ENCODE data around the gene FIG4. TPM values are rescaled to one million over a fixed set of nuclear protein-coding genes. Genes with fewer than 3 reads are reported as not detected.
"Not testable (repeated sequence)": the region's sequence is repeated elsewhere in the genome, so short reads cannot be mapped to it uniquely, and the experiment has no call there.

FIG4 gene
- total RNA-seq, 2 experiments from 2014 or later, result 9.0 to 11.1 TPM

- no peak overlapping the region for H3K27ac Mint-ChIP-seq
- H3K36me3 Mint-ChIP-seq, result no peaks in the 10 kb centered on the region
- DNase-seq, result no peak
- ATAC-seq, result no peak
- H3K27me3 Mint-ChIP-seq, result peaks cover 16% of the 10 kb centered on the region
- no peak overlapping the region for H3K4me3 Mint-ChIP-seq
- CTCF ChIA-PET, result interaction anchor here (0.6 to 0.7 kb wide), 2 partner anchors 38 to 1467 kb away, joined by 3 read pairs; no protein-coding TSS in a partner anchor
- H3K4me1 Mint-ChIP-seq, result no peaks in the 10 kb centered on the region
- H3K9me3 Mint-ChIP-seq (ENCODE audit: low read depth), result no peaks in the 10 kb centered on the region
These were observed 174.9 kb downstream of the FIG4 start for GRCh38 chr6:109865968-109866367.

DNA sequence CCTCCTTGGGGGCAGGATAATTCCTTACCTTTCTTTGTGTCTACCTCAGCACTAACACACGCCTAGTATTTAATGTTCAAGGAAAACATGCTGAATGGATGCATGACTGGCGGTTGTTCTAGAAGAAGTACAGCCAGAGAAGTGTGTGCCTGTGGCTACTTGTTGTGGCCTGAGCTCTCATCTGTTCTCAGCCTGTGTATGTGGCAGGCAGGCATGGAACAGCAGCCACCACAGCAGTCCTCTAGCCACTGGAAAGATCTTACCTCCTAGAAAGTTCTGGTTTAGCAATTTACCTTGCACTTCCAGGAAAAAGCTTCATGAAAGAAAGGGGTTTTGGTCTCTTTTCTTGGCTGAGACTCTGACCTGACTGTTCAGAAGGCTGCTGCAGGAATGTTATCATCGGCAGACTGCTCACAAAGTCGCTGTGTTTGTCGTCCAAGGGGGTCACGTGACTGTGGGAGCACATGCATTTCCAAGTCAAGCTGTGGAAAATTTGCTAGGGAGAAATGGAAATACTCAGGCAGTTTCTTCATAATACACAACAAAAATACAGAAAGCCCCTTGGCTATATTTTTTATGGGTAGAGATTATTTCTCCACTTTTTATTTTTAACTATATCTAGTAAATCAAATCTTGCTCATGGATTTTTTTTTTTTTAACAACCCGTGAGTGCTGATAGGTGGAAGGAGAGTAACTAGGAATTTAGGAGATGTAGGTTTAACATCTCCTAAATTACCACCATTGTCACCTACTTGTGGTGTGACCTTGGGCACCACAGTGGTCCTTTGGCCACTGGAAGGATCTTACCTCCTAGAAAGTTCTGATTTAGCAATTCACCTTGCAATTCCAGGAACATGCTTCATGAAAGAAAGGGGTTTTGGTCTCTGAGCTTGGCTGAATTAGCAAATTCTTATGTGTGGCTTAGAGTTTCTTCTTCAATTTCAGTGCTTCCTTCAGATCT is 176.2 kb downstream of the FIG4 start:
- no peak for DNase-seq
- CTCF ChIA-PET, result no interaction called here
- H3K4me3 Mint-ChIP-seq, result no peak overlapping the region
- H3K27me3 Mint-ChIP-seq, result peaks cover 16% of the 10 kb centered on the region
- ATAC-seq, result no peak
- no peaks in the 10 kb centered on the region for H3K4me1 Mint-ChIP-seq
- no peaks in the 10 kb centered on the region for H3K36me3 Mint-ChIP-seq
- H3K9me3 Mint-ChIP-seq (ENCODE audit: low read depth), result no peaks in the 10 kb centered on the region
- no peak overlapping the region for H3K27ac Mint-ChIP-seq

DNA sequence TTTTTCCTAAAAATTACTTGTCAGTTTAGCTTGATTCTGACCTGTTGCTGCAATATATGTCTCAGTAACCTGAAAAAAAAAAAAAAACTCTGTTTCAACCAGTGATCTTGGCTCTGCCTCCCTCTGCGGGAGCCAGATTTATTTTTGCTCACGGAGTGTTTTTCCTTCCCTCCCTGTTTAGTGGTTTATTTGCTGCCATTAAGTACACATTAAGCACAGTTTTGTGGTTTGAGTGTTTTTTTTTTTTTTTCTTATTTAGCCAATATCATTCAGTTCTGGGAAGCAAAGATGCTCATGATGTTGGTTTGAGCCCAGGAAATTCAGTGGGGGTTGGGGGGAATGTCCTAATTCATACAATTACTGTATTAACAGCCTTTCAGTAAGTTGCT is 176.9 kb downstream of the FIG4 start:
- Mint-ChIP-seq H3K4me1 (no peaks in the 10 kb centered on the region), H3K36me3 (no peaks in the 10 kb centered on the region), H3K27ac (no peak overlapping the region), H3K27me3 (peaks cover 16% of the 10 kb centered on the region), H3K9me3 (ENCODE audit: low read depth) (no peaks in the 10 kb centered on the region), H3K4me3 (no peak overlapping the region)
- CTCF ChIA-PET, result no interaction called here
- no peak for ATAC-seq
- DNase-seq, result no peak

DNA sequence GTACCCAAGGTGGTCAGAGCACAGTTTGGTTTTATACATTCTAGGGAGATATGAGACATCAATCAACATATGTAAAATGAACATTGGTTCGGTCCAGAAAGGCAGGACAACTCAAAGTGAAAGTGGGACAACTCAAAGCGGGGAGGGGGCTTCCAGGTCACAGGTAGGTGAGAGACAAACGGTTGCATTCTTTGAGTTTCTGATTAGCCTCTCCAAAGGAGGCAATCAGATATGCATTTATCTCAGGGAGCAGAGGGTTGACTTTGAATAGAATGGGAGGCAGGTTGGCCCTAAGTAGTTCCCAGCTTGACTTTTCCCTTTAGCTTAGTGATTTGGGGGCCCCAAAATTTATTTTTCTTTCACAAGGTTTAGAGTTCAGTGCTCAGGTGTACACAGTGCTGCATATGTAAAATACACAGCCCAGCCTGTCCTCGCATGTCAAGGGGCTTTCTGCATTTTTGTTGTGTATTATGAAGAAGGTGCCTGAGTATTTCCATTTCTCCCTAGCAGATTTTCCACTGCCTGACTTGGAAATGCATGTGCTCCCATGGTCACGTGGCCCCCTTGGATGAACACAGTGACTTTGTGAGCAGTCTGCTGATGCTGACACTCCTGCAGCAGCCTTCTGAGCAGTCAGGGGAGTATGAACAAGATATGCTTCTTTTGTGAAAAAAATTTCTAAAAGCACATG is 178.4 kb downstream of the FIG4 start:
- peaks cover 19% of the 10 kb centered on the region for H3K27me3 Mint-ChIP-seq
- H3K27ac Mint-ChIP-seq; H3K9me3 Mint-ChIP-seq (ENCODE audit: low read depth); H3K4me3 Mint-ChIP-seq; DNase-seq; H3K36me3 Mint-ChIP-seq; CTCF ChIA-PET; H3K4me1 Mint-ChIP-seq; ATAC-seq: not testable (repeated sequence)

DNA sequence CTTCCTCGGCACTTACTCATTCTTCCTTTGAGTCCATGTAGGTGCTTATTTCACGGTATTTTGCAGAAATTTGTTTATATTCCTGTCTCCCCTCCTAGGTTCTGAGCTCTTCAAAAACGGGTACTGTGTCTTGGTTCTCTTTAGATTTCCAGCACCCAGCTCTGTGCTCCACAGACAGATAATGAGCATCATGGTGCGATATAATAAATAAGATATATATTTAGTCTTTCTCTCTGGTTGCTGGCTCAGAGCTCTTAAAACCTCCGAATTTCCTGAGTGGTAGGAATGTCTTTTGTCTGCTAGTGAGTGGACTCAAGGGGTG is 179.0 kb downstream of the FIG4 start:
- ATAC-seq (no peak), DNase-seq (no peak)
- no peak overlapping the region for H3K27ac Mint-ChIP-seq
- no peaks in the 10 kb centered on the region for H3K9me3 Mint-ChIP-seq (ENCODE audit: low read depth)
- no peaks in the 10 kb centered on the region for H3K36me3 Mint-ChIP-seq
- H3K4me1 Mint-ChIP-seq, result no peaks in the 10 kb centered on the region
- CTCF ChIA-PET, result no interaction called here
- H3K27me3 Mint-ChIP-seq, result peaks cover 16% of the 10 kb centered on the region
- H3K4me3 Mint-ChIP-seq, result no peak overlapping the region

DNA sequence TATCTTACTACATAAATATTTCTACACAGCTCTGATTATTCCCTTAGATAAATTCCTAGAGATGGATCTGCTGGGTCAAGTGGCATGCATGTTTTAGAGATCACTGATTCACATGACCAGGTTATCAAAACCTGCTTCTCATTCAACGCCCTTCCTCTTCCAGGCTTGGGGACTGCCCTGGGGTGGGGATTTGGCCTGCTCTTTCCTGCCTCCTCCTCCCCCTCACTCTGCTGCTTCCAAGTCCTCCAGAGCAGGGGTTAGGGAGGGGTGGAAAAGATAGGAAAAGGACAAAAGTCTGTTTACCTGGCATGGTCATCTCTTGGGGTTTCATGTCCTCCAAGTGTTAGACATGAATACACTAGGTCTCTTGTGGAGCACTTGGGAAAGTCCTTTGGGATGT is 181.5 kb downstream of the FIG4 start:
- Mint-ChIP-seq H3K9me3 (ENCODE audit: low read depth) (no peaks in the 10 kb centered on the region), H3K27ac (no peak overlapping the region), H3K4me3 (no peak overlapping the region), H3K36me3 (no peaks in the 10 kb centered on the region), H3K4me1 (no peaks in the 10 kb centered on the region), H3K27me3 (peaks cover 16% of the 10 kb centered on the region)
- DNase-seq (no peak), ATAC-seq (no peak)
- CTCF ChIA-PET, result no interaction called here

GRCh38 chr6:109872968-109873545 is 182.0 kb downstream of the FIG4 start:
- H3K36me3 Mint-ChIP-seq, result no peaks in the 10 kb centered on the region
- no peaks in the 10 kb centered on the region for H3K4me1 Mint-ChIP-seq
- H3K9me3 Mint-ChIP-seq (ENCODE audit: low read depth), result no peaks in the 10 kb centered on the region
- CTCF ChIA-PET, result no interaction called here
- DNase-seq (no peak), ATAC-seq (no peak)
- H3K27me3 Mint-ChIP-seq, result peaks cover 18% of the 10 kb centered on the region
- no peak overlapping the region for H3K4me3 Mint-ChIP-seq
- no peak overlapping the region for H3K27ac Mint-ChIP-seq

DNA sequence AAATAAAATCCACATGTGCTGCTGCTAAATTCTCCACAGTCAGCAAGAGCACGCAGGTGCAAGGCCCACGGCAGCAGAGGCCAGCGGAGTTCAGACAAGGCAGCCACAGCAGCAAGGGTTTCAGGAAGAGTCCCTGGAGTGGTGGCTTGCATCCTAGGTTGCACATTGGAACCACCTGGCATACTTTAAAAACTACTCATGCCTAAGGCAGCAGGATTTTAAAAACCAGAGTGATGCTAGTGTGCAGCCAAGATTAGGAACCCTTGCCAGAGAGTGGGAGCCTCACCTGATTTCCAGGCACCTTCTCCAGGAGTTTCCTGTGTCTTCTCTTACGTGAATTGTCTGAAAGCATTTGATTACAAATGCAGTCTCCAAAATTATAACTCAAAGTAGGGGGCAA is 183.0 kb downstream of the FIG4 start:
- CTCF ChIA-PET, result no interaction called here

GRCh38 chr6:109874621-109875020 is 183.5 kb downstream of the FIG4 start:
- H3K36me3 Mint-ChIP-seq, result no peaks in the 10 kb centered on the region
- H3K4me1 Mint-ChIP-seq, result no peaks in the 10 kb centered on the region
- H3K27me3 Mint-ChIP-seq, result peaks cover 21% of the 10 kb centered on the region
- ATAC-seq, result no peak
- CTCF ChIA-PET, result no interaction called here
- no peak for DNase-seq
- no peak overlapping the region for H3K27ac Mint-ChIP-seq
- no peak overlapping the region for H3K4me3 Mint-ChIP-seq
- no peaks in the 10 kb centered on the region for H3K9me3 Mint-ChIP-seq (ENCODE audit: low read depth)

More for the DNA sequence above, 183.0 kb downstream of the FIG4 start:
- DNase-seq, result no peak
- ATAC-seq, result no peak
- Mint-ChIP-seq H3K27me3 (peaks cover 23% of the 10 kb centered on the region), H3K9me3 (ENCODE audit: low read depth) (no peaks in the 10 kb centered on the region), H3K36me3 (no peaks in the 10 kb centered on the region), H3K4me1 (no peaks in the 10 kb centered on the region), H3K4me3 (no peak overlapping the region), H3K27ac (no peak overlapping the region)

Other genes starting within 250 kb of the FIG4 start
- gene MICAL1, start 235.5 kb upstream of the FIG4 start, total RNA-seq, result 10 to 100 TPM; 86.0 to 93.1 TPM
- 10 to 100 TPM; 17.5 to 22.7 TPM for gene ZBTB24, start 208.1 kb upstream of the FIG4 start, total RNA-seq
- gene AK9, start 94 bp upstream of the FIG4 start, total RNA-seq, result 1 to 10 TPM; 4.4 to 6.2 TPM

Measured in activated CD8-positive, alpha-beta memory T cell treated with anti-CD3 and anti-CD28 coated beads, Interleukin-2, amount 10 ng/mL, durations not matched to agents 7 days and 5 days (primary cell).